HG02798 (cell line): ENCODE measurements around the gene GPR15.
A peak's percentile ranks its signal among the peaks of the same experiment; 100 is the strongest.

Source experiments
- ATAC-seq: cut with Tn5 transposase; IDR thresholded peaks from one replicate; pipeline ENCODE4 v1.9.1; 2021; ENCODE audit warnings: mild to moderate bottlenecking; ENCODE audit not compliant: unreplicated experiment, poor library complexity

GPR15 gene

DNA sequence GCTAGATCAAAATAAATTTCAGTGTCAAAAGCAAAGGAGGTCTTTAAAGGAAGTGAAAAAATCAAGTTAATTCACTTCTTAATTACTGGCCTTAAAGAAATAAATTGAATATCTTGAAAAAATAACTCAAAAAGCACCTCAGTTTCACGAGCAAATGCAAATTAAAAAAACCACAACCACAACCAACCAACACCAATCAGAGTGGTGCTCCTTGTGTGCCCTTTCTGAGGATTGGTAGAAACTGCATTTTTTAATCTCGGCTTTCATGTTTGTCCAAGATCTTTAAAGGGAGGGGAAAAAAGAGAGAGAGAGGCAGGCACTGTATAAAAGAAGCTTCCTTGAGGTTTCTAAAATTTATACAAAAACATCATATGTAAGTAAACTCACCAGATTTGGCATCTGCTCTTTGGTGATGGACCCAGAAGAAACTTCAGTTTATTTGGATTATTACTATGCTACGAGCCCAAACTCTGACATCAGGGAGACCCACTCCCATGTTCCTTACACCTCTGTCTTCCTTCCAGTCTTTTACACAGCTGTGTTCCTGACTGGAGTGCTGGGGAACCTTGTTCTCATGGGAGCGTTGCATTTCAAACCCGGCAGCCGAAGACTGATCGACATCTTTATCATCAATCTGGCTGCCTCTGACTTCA lies at the start of gene GPR15:
Gene GPR15, plus strand, starts transcription at position 357 of the 653 bp plus-strand sequence. Its CDS starts 56 bp downstream, at position 413.
- peak; percentile 41 for ATAC-seq

DNA sequence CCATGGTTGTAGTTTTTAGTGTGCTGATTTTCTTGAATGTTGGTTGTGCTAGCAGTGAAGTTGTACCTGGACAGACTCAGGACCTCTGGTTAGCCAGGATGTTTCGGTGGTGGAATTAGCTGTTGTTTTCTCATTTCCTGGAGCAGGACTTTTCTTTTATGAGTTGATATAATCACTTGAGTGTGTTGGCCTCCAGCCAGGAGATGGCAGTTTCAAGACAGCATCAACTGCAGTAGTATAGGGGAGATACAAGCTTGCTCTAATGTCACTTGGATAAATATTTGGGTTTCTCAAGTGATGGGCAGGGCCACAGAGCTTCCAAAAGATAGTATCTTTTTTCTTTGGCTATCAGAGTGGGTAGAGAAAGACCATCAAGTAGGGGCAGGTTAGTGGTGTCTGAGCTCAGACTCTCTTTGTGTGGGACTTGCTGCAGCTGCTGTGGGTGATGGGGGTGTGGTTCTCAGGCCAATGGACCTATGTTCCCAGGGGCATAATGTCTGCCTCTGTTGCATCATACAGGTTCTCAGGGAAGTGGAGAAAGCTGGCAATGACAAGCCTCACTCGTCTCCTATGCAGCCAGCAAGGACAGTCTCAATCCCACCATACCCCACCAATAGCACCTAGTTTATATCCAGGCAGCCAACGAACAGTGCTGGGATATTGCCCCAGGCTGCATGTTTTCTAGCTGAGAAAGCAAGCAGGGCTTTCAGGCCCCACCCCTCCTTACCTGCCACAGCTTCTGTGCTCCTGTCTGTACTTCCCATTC lies 48.9 kb upstream of the GPR15 start:
- ATAC-seq = no peak

DNA sequence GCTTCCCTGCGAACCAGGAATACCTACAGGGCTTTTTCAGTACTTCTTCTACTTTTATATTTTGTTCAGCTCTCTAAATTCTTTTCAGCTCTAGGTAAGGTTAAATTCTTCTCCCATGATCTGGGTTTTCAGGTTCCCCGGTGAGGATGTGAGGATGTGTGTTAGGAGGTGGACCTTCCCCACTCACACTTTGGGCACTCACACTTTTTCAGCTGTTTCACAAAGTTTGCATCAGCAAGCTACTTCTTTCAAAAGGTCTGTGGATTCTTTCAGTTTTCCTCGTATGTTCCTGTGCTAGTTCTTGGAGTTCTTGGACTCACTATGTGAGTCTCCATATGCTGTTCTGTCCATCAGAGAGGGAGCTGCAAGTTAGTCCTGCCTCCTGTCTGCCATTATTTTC lies 48.2 kb upstream of the GPR15 start:
- no peak for ATAC-seq

DNA sequence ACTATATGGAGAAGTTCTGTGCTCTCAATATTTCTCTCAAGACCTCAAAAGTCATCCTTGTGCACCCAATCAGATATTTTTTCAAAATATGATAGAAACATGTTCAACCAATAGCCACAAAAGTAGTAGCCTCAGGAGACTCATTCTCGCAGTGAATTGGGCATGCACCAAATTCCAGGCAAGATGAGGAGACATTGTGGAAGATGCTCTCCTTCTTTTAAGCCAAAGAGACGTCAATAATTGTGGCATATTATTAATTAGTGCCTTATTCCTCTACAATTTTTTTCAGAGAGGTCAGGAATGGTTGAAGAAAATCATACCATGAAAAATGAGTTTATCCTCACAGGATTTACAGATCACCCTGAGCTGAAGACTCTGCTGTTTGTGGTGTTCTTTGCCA lies 34.4 kb upstream of the GPR15 start, which contains the start of gene OR5K2:
Gene OR5K2, plus strand, starts transcription at position 301 of the 400 bp plus-strand sequence. Its CDS starts 0 bp downstream, at position 301.
- ATAC-seq = no peak

DNA sequence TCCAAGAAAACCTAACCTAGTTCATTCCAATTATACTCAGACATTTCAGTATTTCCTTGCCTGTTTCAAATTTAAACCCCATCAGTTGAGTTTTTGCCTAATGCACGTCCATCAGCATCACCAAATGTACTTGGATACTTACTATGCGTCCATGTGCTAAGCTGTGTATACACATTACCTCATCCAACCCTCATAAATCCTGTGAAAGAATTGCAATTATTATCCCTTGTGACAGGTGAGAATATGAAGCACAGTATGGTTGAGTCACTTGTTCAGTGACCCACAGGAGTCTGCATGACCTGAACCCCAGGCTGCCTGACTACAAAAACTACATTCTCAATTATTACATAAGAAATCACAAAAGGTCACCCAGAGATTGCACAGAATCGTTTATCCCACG lies 31.8 kb upstream of the GPR15 start:
- ATAC-seq = no peak

DNA sequence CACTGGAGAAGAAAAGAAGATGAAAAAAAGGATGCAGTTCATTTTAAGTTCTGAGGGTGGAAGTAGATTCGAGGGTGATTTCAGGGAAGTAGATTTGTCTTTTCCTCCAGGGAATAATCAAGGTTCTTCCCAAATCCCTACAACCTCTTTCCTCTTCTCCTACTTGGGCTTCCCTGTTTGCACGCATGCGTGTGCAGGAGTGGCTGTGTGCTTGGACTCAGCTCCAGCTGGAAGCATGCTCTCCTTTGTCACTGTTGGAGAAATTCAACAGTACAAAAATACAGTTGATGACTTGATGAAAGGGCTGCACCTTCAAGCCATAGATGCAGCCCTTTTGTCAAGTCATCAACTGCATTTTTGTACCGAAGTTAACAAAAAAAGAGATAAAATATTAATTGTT lies 30.5 kb upstream of the GPR15 start:
- no peak for ATAC-seq

DNA sequence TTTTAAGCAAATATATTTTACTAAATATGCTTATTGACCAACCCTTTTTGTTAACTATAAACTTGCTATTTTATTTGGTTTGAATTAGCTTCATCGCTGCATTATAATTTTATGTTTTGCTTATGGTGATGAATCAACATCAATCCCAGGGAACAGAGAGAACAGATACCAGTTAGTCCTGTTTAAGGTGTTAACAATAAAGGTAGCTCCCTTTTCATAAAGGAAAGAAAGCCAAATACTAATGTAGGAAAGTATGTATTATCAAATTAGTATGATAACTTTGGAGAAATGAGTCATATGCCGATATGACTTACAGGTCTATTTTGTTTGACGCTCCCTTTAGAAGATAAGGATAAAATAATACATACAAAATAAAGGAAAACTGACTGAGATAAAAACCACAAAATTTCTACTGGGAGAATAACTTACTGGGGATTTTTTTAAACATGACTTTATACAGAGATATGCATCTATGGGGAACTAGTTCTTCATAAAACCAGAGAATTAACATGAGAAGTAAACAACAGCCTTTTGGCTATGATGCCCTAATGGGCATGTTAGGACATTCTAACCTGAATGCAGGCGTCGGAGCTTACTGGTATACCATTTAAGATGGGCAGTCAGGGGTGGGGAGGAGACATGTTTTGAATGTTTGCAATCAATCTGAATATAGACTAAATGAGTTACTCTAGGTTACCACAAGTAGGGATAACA lies 29.8 kb upstream of the GPR15 start:
- ATAC-seq = no peak

DNA sequence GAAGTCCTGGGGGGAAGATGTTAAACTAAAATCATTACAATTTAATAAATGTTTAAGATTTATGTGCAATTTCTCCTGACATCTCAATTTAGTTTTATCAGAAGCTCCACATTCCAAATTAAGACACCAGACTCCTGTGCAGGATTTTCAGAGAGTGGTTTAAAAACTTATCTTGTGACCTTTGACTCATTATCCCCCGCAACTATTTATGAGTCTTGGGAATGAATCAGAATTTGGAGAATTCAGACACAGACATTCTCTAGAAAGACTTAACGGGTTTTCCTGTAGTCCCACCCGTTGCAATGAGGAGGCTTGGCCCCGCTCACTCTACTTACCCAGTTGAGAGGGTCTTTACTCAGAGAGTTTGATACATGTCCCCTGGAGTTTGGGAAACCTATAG lies 27.2 kb upstream of the GPR15 start:
- ATAC-seq = no peak

DNA sequence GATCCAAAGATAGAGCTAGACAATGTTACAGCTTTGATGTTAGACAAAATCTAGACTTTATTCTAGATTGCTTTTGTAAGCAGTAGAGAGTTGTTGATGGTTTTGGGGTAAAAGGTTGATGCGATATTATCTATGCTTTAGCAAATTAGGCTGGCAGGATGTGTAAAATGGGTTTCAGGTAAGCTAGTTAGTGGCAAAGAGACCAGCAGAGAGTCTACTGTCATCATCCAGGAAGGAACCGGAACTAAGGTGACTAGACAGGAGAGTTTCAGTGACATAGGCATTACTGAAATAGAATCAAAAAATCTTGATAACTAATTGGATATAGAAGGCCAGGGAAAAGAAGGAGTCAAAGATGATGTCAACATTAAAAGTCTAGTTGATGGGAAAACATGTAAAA lies 23.2 kb upstream of the GPR15 start:
- ATAC-seq = no peak

DNA sequence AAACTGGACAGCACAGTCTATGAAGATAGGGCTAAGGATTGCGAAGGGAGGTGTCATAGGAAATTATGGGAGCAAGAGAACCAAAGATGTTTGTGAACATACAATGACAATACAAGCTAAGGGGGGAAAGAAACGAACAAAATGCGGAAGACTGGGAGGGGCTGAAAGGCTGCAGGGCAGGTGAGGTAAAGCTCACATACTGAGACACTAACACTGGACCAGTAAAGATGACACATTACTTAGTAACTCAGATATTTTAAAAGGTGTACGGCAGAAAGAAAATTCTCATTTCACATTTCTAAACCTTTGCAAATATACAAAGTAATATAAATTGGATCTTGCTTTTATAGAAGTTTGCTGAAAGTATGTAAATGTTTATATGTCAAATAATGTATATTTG lies 19.2 kb upstream of the GPR15 start:
- no peak for ATAC-seq

DNA sequence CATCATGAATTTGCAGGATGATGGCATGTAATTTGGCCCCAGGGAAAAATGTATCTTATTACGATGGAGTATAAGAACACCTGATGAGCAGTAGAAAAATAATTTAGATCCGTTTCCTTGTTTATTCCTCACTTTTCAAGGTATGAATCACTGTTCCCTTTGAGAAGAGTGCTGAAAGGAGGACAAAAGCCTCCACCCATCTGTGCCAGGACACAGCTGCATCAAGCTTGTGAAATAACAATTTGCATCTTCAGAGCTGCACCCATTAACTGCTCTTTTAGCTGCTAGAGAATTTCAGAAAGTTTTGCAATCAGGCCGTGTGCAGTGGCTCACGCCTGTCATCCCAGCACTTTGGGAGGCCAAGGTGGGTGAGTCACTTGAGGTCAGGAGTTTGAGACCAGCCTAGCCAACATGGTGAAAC lies 18.7 kb upstream of the GPR15 start:
- ATAC-seq = no peak

DNA sequence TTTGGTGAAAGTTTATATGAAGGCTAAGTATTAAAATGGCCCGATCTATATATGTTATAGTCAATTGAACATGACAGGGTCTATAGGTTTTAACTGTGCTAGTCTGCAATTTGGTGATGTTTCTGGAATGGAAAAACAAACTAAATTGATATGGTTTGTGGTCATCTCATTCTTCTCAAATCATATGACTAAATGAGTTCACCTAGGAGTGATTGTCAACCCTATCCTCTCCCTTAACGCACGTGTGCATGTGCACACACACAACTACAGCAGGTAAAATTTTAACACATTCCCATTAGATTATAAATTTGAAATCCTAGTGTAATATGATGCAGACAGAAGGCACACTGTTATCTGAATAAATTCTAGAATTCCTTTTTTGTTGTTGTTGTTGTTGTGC lies 18.0 kb upstream of the GPR15 start:
- ATAC-seq = no peak

DNA sequence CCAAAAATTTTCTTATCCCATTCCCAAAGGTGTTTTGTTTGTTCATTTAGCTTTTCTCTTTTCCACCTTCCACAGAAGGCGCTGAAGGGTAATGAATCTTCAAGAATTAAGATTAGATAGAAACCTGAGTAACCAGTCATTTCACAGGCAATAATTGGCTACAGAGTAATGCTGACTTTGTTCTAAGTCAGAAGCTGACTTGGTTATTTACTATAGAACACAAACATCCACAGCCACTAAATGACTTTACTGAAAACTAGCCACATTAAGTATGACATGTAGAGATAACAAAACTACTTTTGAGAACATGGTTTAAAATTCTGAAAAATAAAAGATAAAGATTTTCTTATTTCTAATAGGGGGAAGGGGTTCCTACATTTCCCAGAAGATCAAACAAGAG lies 16.8 kb upstream of the GPR15 start:
- no peak for ATAC-seq

DNA sequence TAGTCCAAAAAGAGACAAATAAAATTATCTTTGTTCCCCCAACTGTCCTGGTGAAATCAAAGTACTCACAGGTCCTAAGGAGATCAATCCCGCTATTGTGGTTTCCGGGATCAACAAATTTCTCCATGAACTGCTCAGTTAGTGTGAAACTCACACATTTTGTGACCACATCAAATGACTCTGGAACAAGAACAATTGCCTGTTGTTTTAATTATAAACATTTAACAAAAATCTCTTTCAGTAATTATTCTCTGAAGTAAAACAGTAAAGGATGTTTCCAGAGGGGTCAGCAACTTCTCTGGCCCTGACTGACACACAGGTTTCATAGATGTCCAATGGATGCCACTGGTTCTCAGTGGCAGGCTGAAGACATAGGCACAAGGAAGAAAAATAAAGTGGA lies 13.0 kb upstream of the GPR15 start:
- ATAC-seq = no peak

DNA sequence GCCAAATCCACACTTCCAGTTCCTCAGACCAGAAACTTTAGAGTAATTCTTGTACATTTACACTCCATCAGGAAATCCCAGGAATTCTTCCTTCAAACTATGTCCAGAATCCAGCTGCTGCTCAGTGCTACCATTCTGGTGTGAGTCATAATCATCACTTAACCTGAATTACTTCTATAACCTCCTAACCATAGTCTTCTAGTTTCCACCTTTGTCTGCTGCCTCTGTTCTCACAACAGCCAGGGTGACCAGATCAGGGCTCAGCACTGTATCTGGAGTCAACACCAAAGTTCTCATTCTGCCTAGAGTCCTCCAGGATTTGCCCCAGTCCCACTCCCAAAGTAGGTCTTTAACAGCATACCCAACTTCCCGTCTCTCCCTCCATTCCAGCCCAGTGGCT lies 12.4 kb upstream of the GPR15 start:
- no peak for ATAC-seq

DNA sequence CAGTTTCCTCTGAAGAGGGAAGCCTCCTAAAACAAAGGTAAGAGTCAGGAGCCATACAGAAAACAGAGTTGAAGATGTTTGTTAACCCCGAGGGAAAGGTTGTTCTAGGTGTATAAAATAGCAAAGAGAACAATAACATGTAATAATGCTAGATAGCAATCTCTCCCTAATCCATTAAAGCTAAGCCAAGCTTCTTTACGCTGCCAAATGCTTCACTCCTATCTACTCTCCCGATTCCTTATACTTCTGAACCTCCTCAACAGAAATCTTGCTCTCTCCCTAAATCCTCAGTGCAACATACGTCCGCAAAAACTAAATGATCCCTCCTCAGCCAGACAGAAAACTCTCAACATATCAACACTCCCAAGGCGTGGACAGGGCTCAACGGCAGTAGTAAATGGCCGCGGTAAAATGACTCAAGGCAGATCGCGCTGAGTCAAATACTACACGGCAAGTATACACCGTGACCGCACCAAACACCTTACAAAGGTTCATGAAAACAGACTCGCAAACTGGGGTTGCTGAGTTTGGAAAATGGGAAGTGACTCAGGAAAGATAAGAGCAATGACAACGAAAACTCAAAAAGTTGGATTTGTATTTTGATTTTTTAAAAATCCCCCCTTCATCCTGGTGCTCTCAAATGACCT lies 9.8 kb upstream of the GPR15 start:
- peak; percentile 39 for ATAC-seq

DNA sequence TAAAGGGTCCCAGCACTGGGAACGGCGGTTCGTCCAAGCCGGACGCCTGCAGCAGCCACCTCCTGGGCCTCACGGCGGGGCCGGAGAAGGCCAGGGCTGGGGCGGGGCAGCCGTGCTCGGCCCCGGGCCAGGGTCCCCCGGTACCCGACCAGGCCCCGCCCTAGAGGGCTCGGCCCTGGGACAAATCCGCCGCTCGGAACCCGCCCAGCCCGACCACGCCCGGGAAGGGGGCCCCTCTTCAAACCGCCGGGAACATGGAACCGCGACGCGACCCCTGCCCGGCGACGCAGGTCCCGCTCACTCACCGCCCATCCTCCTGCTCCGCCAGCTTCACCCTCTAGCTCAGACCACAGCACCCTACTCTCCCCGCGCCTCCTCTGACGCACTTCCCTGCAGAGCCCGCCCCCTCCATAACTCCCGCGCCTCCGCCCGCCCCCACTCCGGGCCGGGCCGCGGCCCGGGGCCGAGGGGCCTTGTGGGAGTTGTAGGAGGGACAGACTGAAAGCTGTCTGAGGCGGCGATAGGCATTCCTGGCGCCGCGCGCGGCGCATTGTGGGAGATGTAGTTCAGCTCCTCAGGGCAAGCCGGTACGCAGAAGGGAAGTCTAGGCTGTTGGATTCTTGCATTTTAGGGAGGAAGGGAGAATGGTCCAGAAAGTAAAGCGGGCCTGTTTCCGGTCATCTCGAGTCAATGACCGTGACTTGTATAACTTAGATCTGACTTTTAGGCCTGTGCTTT lies 9.1 kb upstream of the GPR15 start, which contains the start of gene CLDND1:
Gene CLDND1, minus strand, starts transcription at position 359 of the 738 bp plus-strand sequence. CDS start 1,478 bp downstream, outside the sequence.
- peak; percentile 90 for ATAC-seq

DNA sequence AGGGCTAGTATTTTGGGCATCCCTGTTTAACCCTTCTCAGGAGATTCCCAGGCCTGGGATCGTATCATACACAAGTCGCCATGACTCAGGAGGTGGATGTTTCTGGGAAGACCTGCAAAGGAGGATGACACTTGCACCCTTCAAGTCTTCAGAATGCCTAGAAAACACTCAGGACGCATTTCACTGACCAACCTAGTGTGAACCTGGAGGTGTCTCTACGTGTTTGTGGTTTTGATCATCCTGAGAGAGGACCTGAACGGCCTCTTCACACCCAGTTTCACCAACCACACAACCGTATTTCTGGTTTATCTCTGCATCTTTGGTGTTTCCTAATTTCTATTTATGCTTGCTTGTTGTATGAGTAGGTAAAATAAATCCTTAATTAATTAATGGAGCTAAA lies 6.3 kb upstream of the GPR15 start:
- ATAC-seq = no peak

DNA sequence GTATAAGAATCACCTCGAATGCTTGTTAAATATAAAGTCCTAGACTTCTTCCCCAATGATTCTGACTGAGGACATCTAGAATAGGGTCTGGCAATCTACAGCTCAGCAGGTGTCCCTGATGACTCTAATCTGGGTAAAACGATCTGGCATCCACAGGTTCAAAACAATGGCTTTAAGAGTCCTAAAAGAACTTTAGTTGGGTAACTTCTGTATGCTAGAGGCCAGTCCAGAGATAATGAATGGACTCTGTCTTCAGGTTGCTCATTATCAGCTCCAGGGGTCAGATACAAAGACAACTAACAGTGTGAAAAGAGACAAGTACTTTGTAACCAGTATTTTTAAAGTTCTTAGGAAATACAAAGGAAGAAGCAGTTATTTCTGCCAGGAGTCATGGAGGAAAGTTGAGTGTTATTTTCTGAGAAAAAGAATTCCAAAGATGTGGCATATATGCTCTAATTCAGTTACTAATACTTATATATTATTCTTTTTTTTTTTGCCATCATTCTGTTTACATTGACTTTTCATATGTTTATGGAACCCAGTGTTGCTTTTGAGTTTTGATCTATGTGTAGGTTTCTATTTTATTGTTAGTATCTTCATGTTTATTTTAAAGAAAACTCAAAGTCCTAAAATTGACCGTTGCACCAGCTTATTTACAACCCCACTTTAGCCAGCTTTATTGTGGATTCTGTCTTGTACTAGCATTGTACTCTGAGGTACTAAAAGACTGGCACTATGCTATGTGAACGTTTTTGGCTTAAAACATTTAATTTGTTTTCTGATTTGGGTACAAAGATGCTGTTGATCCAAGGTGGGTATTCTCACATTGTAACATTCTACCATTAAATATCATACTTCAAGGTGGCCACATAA lies 3.1 kb upstream of the GPR15 start:
- ATAC-seq = no peak
